Liver (tissue), 9 donors: ENCODE data around the gene SPCS3. TPM values are rescaled to one million over a fixed set of nuclear protein-coding genes. Genes with fewer than 3 reads are reported as not detected.

ENCODE experiments used
- DNase-seq: peaks from one replicate; pipeline ENCODE4 v3.0.0-alpha.2; 2017; ENCODE audit warnings: low spot score
- H3K27ac ChIP-seq, 2 donors: one replicate each; pipeline ENCODE4 v1.7.0; 2013; ENCODE audit warnings: inconsistent platforms in 2 of 2, low read length in 2 of 2, control low read depth in 1 of 2, low read depth in 1 of 2, mild to moderate bottlenecking in 1 of 2
- H3K27me3 ChIP-seq, 4 donors: one replicate each; pipeline versions ENCODE4 v1.6.1 to v1.7.0; 2013; ENCODE audit warnings: low read length in 3 of 4, inconsistent platforms in 1 of 4, mild to moderate bottlenecking in 1 of 4, moderate library complexity in 1 of 4; ENCODE audit not compliant: control insufficient read depth in 4 of 4, insufficient read depth in 4 of 4
- H3K36me3 ChIP-seq, 4 donors: one replicate each; pipeline versions ENCODE4 v1.6.1 to v1.7.0; 2013; ENCODE audit warnings: low read length in 3 of 4, mild to moderate bottlenecking in 3 of 4, low read depth in 1 of 4, moderate library complexity in 1 of 4; ENCODE audit not compliant: control insufficient read depth in 4 of 4, insufficient read depth in 3 of 4
- H3K4me1 ChIP-seq, 4 donors: one replicate each; pipeline versions ENCODE4 v1.6.1 to v1.7.0; 2013; ENCODE audit warnings: low read length in 3 of 4, mild to moderate bottlenecking in 3 of 4, moderate library complexity in 1 of 4; ENCODE audit not compliant: control insufficient read depth in 4 of 4, insufficient read depth in 4 of 4
- H3K4me3 ChIP-seq, 3 donors: one replicate each; pipeline versions ENCODE4 v1.6.1 to v1.7.0; 2013; ENCODE audit warnings: low read length in 3 of 3, control low read depth in 1 of 3, low read depth in 1 of 3, mild to moderate bottlenecking in 1 of 3
- H3K9ac ChIP-seq, 2 donors: one replicate each; pipeline ENCODE4 v1.7.0; 2013; ENCODE audit warnings: low read length in 2 of 2, mild to moderate bottlenecking in 2 of 2, moderate library complexity in 2 of 2, control low read depth in 1 of 2, low read depth in 1 of 2
- H3K9me3 ChIP-seq, 4 donors: one replicate each; pipeline versions ENCODE4 v1.6.1 to v1.7.0; 2013; ENCODE audit warnings: low read length in 3 of 4; ENCODE audit not compliant: control insufficient read depth in 4 of 4
- ATF3 ChIP-seq: IDR thresholded peaks from 2 replicates; pipeline ENCODE4 v1.6.1; 2016; ENCODE audit warnings: antibody characterized with exemption
- CTCF ChIP-seq: fragments of 150-350 bp; IDR thresholded peaks from 2 replicates; pipeline ENCODE4 v1.5.1; 2017; ENCODE audit warnings: improper control_type of control experiment, low read depth, low read length; ENCODE audit not compliant: missing input control
- EGR1 ChIP-seq, 2 donors: IDR thresholded peaks; 2 replicates each; pipeline ENCODE4 v1.6.1; 2016 to 2018; ENCODE audit warnings: antibody characterized with exemption in 2 of 2, low read depth in 2 of 2
- FOXA1 ChIP-seq: IDR thresholded peaks from 2 replicates; pipeline ENCODE4 v1.6.1; 2016; ENCODE audit warnings: antibody characterized with exemption
- FOXA2 ChIP-seq: IDR thresholded peaks from 2 replicates; pipeline ENCODE4 v1.6.1; 2016; ENCODE audit warnings: antibody characterized with exemption
- GABPA ChIP-seq, 2 donors: IDR thresholded peaks in 1 of 2; conservative IDR thresholded peaks in 1 of 2; 2 replicates each; pipeline ENCODE4 v1.6.1; 2016; ENCODE audit warnings: antibody characterized with exemption in 2 of 2, mild to moderate bottlenecking in 1 of 2, moderate library complexity in 1 of 2
- HNF4A ChIP-seq, 2 donors: conservative IDR thresholded peaks; 2 replicates each; pipeline ENCODE4 v1.6.1; 2016; ENCODE audit warnings: antibody characterized with exemption in 2 of 2, mild to moderate bottlenecking in 2 of 2
- HNF4G ChIP-seq: IDR thresholded peaks from 2 replicates; pipeline ENCODE4 v1.6.1; 2016; ENCODE audit warnings: antibody characterized with exemption
- JUND ChIP-seq, 2 donors: IDR thresholded peaks; 2 replicates each; pipeline ENCODE4 v1.6.1; 2016; ENCODE audit warnings: antibody characterized with exemption in 2 of 2
- MAX ChIP-seq: IDR thresholded peaks from 2 replicates; pipeline ENCODE4 v1.6.1; 2016; ENCODE audit warnings: antibody characterized with exemption
- RAD21 ChIP-seq, 2 donors: IDR thresholded peaks; 2 replicates each; pipeline ENCODE4 v1.6.1; 2016; ENCODE audit warnings: antibody characterized with exemption in 2 of 2, mild to moderate bottlenecking in 2 of 2
- REST ChIP-seq: IDR thresholded peaks from 2 replicates; pipeline ENCODE4 v1.6.1; 2016; ENCODE audit warnings: antibody characterized with exemption, mild to moderate bottlenecking
- RXRA ChIP-seq, 2 donors: IDR thresholded peaks; 2 replicates each; pipeline ENCODE4 v1.6.1; 2017 to 2018; ENCODE audit warnings: antibody characterized with exemption in 2 of 2, mild to moderate bottlenecking in 1 of 2
- SP1 ChIP-seq: IDR thresholded peaks from 2 replicates; pipeline ENCODE4 v1.6.1; 2018; ENCODE audit warnings: antibody characterized with exemption, mild to moderate bottlenecking
- TAF1 ChIP-seq: conservative IDR thresholded peaks from 2 replicates; pipeline ENCODE4 v1.6.1; 2016; ENCODE audit warnings: antibody characterized with exemption, mild to moderate bottlenecking
- YY1 ChIP-seq: IDR thresholded peaks from 2 replicates; pipeline ENCODE4 v1.6.1; 2016; ENCODE audit warnings: antibody characterized with exemption, mild to moderate bottlenecking
- ZBTB33 ChIP-seq: IDR thresholded peaks from 2 replicates; pipeline ENCODE4 v1.6.1; 2016; ENCODE audit warnings: antibody characterized with exemption
- WGBS: extraction: QIAGEN DNeasy Blood & Tissue Kit; methylation state at CpG from one replicate; pipeline ENCODE4 v1.1.7; 2013; 5-methylcytosine and 5-hydroxymethylcytosine counted together
- polyA plus RNA-seq, 2 donors: library from polyadenylated mRNA; stranded (reverse) in 1 of 2; unstranded in 1 of 2; fragments of 200-250 nt in 1 of 2; fragments of >200 nt in 1 of 2; fragmentation: Nextera tagmentation in 1 of 2; extraction: Ambion mirVana in 1 of 2; gene quantifications; one replicate each; pipeline versions ENCODE4 v1.2.1 to v1.2.3, GENCODE V29; 2013 to 2015
- total RNA-seq, 2 donors: library from RNA; depleted of rRNA; stranded (reverse); fragments of >200 nt; gene quantifications; one replicate each; pipeline ENCODE4 v1.2.3, GENCODE V29; 2014
- donor health status: healthy.
- donor health status: healthy.
- donor health status: healthy.
- donor health status: healthy.
- donor health status: healthy.

Gene SPCS3
- total and polyA plus RNA-seq, 4 donors, result 54.0 to 79.4 (median 63.0) TPM

GRCh38 chr4:176286728-176287127 lies 33.0 kb upstream of the SPCS3 start:
- no peaks in the 10 kb centered on the region for H3K9me3 ChIP-seq
- no peaks in the 10 kb centered on the region for H3K36me3 ChIP-seq
- TF ChIP-seq ATF3, result no peak
- no peak for TF ChIP-seq SP1
- no peak for TF ChIP-seq JUND (IDR thresholded peaks at IDR 0.05)
- no peak for TF ChIP-seq EGR1 (IDR thresholded peaks at IDR 0.05; ENCODE audit: low read depth in 2 of 2)
- TF ChIP-seq ZBTB33, result no peak
- no peak for TF ChIP-seq FOXA1
- TF ChIP-seq RXRA (IDR thresholded peaks at IDR 0.05), result no peak
- no peak for TF ChIP-seq HNF4A (conservative IDR thresholded peaks at IDR 0.05)
- TF ChIP-seq TAF1, result no peak
- no peak for TF ChIP-seq HNF4G
- no peak for TF ChIP-seq GABPA (IDR thresholded peaks at IDR 0.05 in 1 of 2, conservative IDR thresholded peaks at IDR 0.05 in 1 of 2)
- TF ChIP-seq YY1, result no peak
- no peak for TF ChIP-seq CTCF
- no peak for TF ChIP-seq MAX
- TF ChIP-seq FOXA2, result no peak
- no peak for TF ChIP-seq RAD21 (IDR thresholded peaks at IDR 0.05)
- no peak for TF ChIP-seq REST
- WGBS, result 75% methylated on average over 3 of the region's 3 CpGs
- H3K27me3 ChIP-seq, result no peaks in the 10 kb centered on the region
- no peak overlapping the region for H3K4me3 ChIP-seq
- DNase-seq, result no peak
- H3K4me1 ChIP-seq, result no peaks in the 10 kb centered on the region
- H3K9ac ChIP-seq, result no peak overlapping the region
- H3K27ac ChIP-seq, result no peak overlapping the region

GRCh38 chr4:176287546-176287945 lies 32.2 kb upstream of the SPCS3 start:
- H3K36me3 ChIP-seq, result no peaks in the 10 kb centered on the region

More at GRCh38 chr4:176287546-176287945, 32.2 kb upstream of the SPCS3 start:
- no peak overlapping the region for H3K9ac ChIP-seq
- no peaks in the 10 kb centered on the region for H3K9me3 ChIP-seq
- H3K4me1 ChIP-seq, result no peaks in the 10 kb centered on the region
- no peak overlapping the region for H3K4me3 ChIP-seq
- no peak overlapping the region for H3K27ac ChIP-seq
- no peak for TF ChIP-seq HNF4G
- no peak for TF ChIP-seq ATF3
- no peak for TF ChIP-seq RAD21 (IDR thresholded peaks at IDR 0.05)
- no peak for TF ChIP-seq GABPA (IDR thresholded peaks at IDR 0.05 in 1 of 2, conservative IDR thresholded peaks at IDR 0.05 in 1 of 2)
- TF ChIP-seq REST, result no peak
- TF ChIP-seq RXRA (IDR thresholded peaks at IDR 0.05), result no peak
- no peaks in the 10 kb centered on the region for H3K27me3 ChIP-seq
- no peak for DNase-seq
